NCI-H460 (cell line): ENCODE results near the gene ISYNA1. TPM values are rescaled to one million over a fixed set of nuclear protein-coding genes. Genes with fewer than 3 reads are reported as not detected.

ENCODE experiments used
- small RNA-seq, 2 experiments: library from RNA; depleted of rRNA; stranded (forward); fragments of <200 nt; gene quantifications; one replicate each; pipeline ENCODE3, GENCODE V24; 2014
- total RNA-seq: library from RNA; depleted of rRNA; stranded (reverse); fragments of >200 nt; shearing (Covaris generic); gene quantifications from 2 replicates; pipeline ENCODE4 v1.2.3, GENCODE V29; 2014; rRNA removed

The ISYNA1 gene
- total RNA-seq, 1 experiment from 2014 or later, result 1.2 TPM

Small RNA genes within 50 kb of the gene (small RNA-seq; reads per million reads assigned to genes)
- 0 reads per million in 2 experiments for gene MIR3189

Other genes with a start within 250 kb of the ISYNA1 start
- gene MPV17L2, start 244.9 kb downstream of the ISYNA1 start, total RNA-seq, result 7.6 and 8.1 TPM in 2 replicates
- 0.84 and 1.4 TPM in 2 replicates for gene RAB3A, start 234.1 kb downstream of the ISYNA1 start, total RNA-seq
- gene PDE4C, start 211.7 kb downstream of the ISYNA1 start, total RNA-seq, result 0.10 and 0.20 TPM in 2 replicates
- 0.20 and 0.32 TPM in 2 replicates for gene IQCN, start 163.7 kb downstream of the ISYNA1 start, total RNA-seq
- 37.7 and 56.6 TPM in 2 replicates for gene JUND, start 156.5 kb downstream of the ISYNA1 start, total RNA-seq
- 207 and 261 TPM in 2 replicates for gene LSM4, start 115.1 kb downstream of the ISYNA1 start, total RNA-seq
- gene PGPEP1, start 97.5 kb downstream of the ISYNA1 start, total RNA-seq, result 3.5 and 4.0 TPM in 2 replicates
- gene GDF15, start 52.0 kb downstream of the ISYNA1 start, total RNA-seq, result 281 and 371 TPM in 2 replicates
- gene LRRC25, start 40.5 kb downstream of the ISYNA1 start, total RNA-seq, result not detected in 2 replicates
- gene SSBP4, start 18.7 kb downstream of the ISYNA1 start, total RNA-seq, result 31.0 and 46.3 TPM in 2 replicates
- 6.7 and 8.2 TPM in 2 replicates for gene ELL, start 83.9 kb upstream of the ISYNA1 start, total RNA-seq
- gene FKBP8, start 105.4 kb upstream of the ISYNA1 start, total RNA-seq, result 100.0 and 122 TPM in 2 replicates
- 91.5 and 108 TPM in 2 replicates for gene KXD1, start 119.7 kb upstream of the ISYNA1 start, total RNA-seq
- 1,097 and 1,144 TPM in 2 replicates for gene UBA52, start 133.7 kb upstream of the ISYNA1 start, total RNA-seq
- gene REX1BD, start 150.7 kb upstream of the ISYNA1 start, total RNA-seq, result 27.9 and 46.6 TPM in 2 replicates
- 91.3 and 109 TPM in 2 replicates for gene CRLF1, start 168.7 kb upstream of the ISYNA1 start, total RNA-seq
- gene TMEM59L, start 174.7 kb upstream of the ISYNA1 start, total RNA-seq, result 3.9 and 7.7 TPM in 2 replicates
- gene KLHL26, start 198.9 kb upstream of the ISYNA1 start, total RNA-seq, result 6.4 and 6.6 TPM in 2 replicates
- 2.9 and 3.2 TPM in 2 replicates for gene CRTC1, start 245.5 kb upstream of the ISYNA1 start, total RNA-seq